Measurements from ENCODE around the gene SOCS2.
"Not testable (repeated sequence)": the region's sequence is repeated elsewhere in the genome, so short reads cannot be mapped to it uniquely, and the experiment has no call there.

The SOCS2 gene, protein sequence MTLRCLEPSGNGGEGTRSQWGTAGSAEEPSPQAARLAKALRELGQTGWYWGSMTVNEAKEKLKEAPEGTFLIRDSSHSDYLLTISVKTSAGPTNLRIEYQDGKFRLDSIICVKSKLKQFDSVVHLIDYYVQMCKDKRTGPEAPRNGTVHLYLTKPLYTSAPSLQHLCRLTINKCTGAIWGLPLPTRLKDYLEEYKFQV

DNA sequence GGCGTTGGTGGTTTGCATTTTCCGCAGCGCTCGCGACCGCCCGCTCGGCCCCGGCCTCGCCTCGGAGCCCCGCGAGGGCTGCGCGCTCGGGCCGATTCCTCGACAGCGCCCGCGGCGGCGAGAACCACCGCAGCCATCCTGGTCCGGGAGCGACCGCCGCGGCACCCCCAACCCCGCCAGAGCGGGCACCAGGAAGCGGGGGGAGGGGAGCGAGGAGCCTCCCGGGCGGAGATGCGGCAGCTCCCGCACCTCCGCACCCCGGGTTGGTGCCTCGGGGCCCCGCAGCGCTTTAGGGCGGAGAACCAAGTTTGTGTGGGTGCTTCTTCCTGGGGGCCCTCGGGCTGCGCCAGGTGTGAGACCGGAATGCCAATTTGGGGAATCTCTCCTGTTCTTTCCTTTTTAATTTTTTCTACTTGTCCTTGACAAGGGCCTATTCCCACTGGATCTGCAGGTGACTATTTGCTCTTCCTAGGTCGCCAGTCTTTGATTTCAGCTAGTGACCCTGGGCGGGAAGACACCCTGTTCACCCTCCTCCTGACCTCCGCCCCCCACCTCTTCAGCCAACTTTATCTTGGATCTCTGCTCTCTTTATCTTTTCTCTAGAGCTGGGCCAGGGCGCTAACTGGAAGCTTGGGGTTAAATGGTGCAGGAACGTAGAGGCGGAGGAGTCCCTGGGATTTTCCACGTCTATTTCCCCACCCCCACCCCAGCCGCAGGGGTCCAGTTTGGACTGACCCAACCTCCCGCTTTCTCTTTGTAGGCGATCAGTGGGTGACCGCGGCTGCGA is at the start of gene SOCS2:
SOCS2 (plus strand) TSS at position 751 of the 787 bp plus-strand sequence. CDS start 223 bp downstream, outside the sequence.
- peak; percentile 27 for DNase-seq

DNA sequence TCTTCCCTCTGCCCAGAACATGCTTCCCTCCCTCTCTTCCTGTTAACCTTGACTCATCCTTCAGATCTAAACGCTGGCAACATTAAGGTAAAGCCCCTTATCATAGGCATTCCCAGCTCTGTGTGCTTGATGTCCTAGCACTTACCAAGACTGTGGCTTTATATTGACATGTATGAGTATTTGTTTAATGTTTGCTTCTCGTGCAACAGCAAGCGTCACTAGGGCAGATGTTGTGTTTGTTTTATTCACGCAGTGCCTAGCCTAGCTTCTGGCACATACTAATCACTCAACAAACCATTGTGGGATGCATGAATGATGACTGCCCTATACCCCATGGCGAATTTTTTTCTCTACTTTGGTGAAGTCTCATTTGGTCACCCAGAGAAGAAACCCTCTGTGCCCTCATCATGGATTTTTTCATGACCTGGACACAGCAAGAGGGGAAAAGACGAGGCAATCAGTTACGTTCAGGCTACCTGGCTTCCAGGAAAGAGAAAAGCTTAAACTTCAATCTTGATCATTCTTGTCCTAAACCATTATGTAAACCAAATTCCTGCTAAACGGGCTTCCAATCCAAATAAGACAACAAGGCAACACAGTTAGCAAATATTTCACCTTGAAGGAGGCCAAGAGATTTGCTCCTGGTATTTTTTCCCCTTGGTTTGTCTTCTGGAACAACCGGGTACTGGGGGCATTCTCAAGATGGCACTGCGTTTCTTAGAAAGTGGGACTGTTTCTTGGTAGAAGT is 47.9 kb upstream of the SOCS2 start:
- DNase-seq: no peak

DNA sequence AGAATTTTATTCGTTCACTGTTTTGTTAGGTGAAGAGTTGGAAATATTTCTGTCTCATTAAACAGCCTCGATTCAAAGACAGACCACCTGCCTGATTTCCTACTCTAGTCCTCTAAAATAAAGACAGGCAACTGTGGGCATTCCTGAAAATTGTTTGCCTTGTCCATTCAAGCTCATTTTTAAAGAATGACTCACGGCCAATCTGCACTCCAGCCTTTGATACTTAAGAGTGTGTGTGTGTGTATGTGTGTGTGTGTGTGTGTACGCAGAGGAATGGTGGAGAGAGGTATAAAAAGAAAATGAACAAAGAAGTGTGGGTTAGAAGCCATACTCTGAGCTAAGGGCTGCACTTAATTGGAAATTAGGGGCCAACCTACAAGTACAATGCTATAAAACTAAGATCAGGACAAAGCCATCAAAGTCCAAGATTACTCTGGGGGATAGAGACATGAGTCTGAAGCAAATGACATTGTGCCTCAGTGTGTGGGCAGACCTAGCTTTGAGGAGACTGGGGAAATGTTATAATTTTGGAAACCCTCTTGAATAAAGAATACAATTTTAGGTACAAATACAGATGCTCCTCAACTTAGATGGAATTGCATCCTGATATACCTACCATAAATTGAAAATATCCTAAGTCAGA is 45.6 kb upstream of the SOCS2 start:
- DNase-seq: no peak

DNA sequence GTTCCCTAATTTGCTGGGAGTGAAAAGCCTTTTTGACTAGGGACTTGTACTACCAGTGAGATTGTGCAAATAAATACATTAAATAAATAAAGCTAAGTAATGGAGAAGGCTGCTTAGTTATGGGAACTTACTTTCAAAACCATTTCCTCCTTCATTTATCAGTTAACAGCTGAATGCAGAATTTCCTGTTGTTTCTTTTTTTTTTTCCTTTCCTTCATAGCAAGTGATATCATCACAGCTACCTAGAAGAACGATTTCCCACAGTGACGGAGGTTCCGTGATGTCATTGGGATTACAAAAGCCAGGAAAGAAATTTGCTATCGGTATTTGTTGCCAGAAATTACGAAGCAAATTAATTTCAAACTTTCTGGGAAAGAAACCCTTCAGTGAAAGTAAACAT is 42.1 kb upstream of the SOCS2 start:
- DNase-seq: no peak

DNA sequence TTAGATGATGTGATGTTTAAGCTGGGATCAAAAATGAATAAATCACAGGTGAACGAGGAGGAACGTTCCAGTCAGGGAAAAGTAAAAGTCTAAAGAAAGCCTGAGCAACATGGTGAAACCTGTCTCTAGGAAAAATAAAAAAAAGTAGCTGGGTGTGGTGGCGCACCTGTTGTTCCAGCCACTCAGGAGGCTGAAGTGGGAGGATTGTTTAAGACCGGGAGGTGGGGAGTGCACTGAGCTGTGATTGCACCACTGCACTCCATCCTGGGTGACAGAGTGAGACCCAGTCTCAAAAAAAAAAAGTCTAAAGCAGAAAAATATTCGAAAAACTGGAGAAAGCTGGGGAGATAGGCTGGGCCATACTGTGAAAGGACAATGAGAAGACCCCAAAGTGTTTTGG is 39.2 kb upstream of the SOCS2 start:
- DNase-seq: no peak

DNA sequence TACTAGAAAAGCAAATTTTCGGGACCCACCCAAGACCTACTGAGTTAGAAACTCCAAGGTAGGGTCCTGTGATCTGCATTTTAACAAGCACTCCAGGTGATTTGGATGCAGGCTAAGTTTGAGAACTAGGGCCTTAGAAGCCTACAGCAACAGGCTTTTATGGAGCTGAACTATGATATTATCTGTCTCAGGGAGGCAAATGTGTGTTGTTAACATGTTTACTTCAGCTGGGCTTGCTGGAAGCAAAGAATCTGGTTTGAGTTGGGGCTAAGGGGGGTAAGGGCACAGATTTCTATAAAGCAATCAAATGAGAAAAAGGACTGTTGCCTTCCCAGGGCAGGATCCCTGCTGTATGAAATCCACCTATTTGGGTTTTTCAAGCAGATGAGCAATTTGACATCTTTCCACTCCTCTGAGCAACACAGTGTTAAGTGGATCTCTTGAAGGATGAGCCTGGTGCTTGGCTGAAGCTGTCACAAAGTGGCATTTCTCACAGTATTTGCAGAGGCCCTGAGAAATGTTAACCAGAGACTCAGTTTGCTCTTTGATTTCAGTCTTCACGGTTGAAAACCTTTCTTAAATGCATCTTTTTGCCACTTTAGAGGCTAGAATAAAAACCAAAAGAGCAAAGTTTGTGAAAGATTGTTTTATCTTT is 36.2 kb upstream of the SOCS2 start:
- no peak for DNase-seq

DNA sequence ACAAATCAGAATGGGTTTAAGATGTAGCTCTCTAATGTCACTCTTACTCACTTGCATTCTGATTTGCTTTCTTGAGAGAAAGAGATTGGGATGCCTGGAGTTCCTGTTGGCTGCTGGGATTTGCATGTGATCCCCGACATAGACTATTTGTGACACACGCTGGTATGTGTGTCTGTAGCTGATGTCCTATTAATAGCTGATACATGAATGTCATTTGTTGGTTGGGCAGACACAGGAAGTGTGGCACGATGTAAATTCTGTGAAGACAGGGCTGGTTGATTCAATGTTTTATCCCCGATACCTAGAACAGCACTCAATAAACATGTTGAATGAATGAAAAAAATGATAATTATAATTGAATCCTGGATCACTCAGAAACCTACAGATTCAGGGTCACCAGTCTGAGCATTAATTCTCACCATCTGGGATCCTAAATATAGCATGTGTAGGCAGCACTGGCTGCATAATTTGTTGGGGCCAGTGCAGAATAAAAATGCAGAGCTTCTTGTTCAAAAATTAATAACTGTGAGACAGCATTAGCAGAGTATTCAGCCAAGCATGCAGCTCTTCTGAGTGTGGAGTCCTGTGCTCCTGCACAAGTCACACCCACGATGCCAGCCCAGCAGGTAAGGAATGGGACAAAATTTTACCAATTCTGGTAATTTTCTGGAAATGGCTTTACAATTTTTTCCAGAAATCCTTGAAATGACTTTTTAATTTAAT is 35.5 kb upstream of the SOCS2 start:
- DNase-seq: no peak

DNA sequence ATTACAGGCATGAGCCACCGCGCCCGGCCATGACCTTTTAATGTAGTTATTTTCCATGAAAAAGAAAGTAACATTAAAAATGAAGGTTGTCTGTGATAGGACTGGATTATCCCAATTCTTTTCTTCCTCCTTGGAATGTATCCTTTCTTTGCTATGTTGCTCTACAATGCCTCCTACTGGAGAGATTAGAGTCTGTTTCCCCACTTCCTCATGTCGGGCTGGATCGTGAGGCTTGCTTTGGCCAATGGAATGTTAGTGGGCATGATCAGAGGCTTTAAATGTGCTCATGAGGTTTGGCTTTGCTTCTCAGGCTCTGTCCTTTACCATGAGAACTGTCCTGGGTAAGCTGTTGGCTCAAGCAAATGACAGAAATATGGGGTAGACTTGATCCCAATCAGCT is 34.7 kb upstream of the SOCS2 start:
- DNase-seq: no peak

DNA sequence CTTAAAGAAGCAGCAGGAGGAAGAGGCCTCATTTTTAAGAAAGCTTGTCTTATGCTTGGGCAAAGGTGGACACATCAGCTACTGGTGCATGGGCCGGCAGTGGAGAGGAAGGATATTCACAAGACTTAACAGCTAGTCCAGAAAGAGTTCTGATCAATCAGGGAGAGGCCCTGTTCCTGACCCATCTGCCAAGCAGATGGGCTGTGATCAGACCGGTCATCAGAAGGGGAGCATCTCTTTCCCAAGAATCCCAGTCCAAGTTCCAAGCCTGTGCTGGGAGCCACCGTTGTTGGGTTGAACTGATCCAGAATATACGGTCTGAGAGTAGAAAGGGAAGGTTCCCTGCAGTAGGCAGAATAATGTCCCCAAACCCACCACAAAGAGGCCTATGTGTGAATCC is 32.7 kb upstream of the SOCS2 start:
- DNase-seq: no peak

DNA sequence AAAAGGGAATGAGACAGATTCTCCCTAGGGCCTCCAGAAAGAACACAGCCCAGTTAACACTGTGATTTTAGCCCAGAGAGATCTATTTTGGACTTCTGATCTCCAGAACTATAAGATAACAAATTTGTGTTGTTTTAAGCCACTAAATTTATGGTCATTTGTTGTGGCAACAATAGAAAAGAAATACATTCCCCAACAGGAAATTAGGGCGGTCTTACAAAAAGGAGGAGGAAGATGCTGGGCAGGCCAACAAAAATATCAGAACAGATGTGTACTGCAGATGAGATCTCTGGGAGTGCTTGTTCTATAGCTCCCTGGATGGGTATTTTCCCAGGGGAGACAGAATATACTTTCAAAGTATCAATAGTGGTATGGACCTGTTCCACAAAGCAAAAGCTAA is 32.0 kb upstream of the SOCS2 start:
- DNase-seq: no peak

DNA sequence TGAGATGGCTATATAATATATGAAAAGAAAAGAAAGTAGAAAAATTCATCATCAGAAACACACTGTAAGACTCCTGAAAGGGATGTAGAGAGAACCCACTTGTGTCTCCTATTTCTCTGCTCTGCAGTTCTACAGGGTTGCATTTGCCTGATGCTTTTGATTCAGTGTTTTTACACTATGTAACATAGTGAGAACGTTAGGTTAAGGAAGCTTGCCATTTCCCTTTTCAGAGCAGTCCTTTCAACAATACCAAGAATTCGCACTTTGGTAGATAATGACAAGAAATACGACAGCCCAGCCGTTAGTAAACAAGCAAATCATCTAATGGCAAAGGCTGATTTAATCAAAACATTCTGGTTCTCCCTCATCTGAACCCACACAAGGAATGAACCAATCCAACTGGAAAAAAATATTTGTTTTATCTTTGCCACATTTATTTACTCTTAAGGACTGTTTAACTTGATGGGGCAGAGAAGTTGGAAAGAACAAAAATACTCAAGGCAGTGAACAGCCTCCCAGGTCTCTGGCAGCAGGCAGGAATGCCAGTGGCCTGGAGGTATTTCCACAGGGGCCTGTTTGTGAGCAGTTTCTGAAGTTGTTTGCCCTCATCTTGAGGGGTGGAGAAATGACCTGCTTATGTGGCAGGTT is 30.8 kb upstream of the SOCS2 start:
- DNase-seq: no peak

DNA sequence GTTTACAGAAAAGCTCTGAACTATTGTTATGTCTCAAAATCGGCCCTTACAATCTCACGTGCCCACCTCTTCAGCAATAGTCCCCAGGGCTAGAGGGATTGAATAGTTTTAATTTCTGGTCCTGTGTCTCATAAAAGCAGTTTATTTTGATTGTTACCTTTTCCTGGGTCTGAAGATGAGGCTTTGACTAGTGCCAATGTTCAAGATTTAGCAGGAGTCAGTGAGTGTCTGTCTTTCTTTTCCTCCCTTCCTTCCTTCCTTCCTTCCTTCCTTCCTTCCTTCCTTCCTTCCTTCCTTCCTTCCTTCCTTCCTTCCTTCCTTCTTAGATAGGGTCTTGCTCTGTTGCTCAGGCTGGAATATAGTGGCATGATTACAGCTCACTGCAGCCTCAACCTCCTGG is 24.7 kb upstream of the SOCS2 start:
- no peak for DNase-seq

DNA sequence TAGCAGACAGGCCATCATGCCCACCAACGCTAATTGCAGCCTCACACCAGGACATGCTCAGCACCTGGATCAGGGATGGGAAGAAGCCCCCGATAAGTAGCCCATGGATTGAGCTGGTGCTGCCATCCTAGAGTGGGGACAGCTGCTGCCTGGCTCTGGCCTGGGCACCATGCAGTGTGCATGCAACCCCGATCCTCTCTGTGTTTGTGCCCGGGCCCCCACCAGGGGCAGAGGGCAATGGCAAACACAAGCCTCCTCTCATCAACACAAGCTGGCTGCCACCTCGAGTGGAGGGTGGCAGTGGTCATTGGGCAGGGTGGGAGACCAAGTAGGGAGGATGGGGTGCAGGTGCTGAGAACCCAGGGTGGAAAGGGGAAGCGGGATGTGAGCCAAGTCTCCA is 23.3 kb upstream of the SOCS2 start:
- no peak for DNase-seq

DNA sequence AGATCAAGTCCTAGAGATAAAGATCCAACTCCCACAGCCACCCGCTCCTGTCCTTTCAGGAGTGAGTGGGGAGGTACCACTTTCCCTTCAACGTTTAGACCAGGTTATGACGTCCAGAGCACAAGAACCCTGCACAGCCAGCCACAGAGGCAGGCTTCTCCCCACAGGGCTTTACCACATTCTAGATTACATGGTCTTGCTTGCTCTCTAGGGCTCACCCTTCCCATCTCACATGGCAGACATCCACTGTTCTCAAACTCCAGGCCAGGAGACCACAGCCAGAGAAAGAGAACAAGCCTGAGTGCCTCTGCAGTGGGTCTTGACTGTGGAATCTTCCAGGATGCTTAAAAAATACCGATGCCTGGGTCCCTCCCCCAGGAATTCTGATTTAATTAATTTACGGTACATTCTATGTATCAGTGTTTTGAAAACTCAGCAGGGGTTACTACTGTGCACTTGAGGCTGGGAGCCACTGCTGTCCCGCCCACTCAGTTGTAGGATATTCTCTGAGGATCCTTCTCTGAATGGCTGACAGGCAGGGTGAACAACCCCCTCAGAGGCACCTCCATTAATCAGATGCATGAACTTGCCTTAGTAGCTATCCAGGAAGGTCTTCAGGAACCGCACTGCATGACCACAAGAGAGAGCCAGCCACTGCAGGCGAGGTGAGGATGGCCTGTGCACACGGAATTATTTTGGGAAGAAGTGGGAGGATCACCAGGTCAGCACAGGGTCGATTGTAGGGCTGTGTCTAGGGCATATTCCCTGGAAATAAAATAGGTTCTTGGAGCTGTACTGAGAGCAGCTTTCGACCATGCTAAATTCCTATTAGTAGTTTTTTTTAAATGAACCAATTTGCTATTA is 21.5 kb upstream of the SOCS2 start:
- DNase-seq: no peak

DNA sequence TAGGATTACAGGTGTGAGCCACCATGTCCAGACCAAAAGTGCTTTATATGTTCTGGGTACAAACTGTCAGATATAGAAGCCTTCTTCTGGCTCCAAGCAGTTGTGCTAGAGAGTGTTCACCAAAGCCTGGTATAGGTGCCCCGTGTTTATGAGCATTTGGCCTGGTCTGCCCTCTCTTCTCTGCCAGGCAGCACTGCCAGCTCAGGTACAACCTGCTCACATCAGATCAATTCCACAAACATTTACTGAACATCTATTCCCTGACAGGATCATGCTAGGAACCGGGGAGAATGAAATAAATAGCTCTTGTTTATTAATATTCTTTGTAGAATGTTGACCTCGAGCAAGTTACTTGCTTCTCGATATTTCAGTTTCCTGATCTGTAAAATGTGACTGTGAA is 20.0 kb upstream of the SOCS2 start:
- no peak for DNase-seq

DNA sequence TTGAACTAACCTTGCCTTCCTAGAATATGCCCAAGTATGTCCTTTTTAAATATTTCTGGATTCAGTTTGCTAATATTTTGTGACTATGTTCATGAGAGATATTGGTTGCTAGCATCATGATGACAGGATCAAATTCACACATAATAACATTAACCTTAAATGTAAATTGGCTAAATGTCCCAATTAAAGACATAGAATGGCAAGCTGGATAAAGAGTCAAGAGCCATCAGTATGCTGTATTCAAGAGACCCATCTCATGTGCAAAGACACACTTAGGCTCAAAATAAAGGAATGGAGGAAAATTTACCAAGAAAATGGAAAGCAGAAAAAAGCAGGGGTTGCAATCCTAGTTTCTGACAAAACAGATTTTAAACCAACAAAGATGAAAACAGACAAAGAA is 14.6 kb upstream of the SOCS2 start:
- DNase-seq: not testable (repeated sequence)

DNA sequence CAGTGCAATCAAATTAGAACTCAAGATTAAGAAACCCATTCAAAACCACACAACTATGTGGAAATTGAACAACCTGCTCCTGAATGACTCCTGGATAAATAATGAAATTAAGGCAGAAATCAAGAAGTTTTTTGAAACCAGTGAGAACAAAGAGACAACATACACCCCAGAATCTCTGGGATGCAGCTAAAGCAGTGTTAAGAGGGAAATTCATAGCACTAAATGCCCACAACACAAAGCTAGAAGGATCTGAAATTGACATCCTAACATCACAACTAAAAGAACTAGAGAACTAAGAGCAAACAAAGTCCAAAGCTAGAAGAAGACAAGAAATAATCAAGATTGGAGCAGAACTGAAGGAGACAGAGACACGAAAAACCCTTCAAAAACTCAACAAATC is 13.8 kb upstream of the SOCS2 start:
- DNase-seq: not testable (repeated sequence)

DNA sequence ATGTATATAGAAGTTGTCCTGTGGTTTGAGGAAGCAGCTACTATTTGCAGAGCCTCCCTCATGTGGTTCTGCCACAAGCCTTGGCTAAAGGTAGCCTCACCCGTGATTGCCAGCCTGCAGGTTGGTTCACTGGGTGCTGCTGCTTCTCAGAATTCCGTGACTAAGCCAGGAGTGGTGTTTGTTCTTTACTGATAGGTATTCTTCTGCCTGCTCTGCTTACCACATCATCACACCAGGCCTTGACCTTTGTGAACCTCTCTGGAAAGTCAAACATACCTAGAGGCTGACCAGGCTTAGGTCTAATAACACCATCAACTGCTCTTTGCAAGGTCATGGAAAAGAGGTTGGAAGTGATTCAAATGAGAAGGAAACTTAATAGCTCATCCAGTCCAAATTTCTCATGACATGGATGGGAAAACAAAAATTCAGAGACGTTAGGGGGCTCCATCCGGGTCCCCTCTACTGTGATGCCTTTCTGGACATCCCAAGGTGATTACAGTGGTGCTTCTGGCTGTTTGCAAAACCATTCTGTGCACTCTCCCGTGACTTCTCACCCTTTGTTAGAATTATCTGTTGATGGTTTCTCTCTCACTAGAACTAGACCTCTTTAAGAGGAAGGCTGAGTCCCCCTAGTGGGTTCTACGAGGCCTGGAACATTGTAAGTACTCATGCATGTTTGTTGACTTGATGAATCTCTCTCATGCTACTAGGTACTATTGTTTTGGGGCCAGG is 8.5 kb upstream of the SOCS2 start:
- no peak for DNase-seq

DNA sequence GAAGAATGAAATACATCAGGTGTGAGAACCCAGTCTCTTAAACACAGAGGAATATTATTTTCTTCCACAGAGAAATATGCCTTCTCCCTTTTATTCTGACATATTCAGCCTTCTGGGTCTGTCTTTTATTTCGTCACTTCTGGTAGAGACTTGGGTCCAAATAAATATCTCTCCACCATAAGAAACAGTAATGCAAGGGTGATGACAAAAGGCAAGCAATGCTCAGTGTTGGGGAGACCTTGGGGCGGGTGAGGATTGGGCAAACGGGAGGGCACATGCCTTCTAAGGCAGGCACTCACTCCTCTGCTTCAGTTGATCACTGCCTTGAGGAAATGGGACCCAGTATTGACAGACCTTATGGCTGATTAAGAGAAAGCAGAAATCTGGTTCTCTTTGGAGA is 6.7 kb upstream of the SOCS2 start:
- DNase-seq: no peak

DNA sequence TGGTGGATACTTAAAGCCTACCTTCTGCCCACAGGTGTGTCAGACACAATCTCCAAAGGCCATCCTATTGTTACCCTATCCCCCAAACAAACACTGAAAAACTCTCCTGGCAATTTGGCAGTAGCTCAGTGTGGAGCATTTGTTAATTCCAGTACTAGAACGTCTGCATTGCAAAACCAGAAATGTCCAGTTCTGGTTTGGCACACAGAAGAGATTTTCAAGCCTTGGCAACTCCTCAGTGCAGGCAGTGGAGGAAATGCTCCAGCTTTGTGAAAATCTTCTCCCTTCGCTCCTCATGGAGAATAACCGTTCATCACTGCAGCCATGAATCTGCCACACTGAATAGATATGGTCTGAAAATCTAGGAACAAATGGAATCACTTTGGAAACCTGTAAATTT is 5.3 kb upstream of the SOCS2 start:
- no peak for DNase-seq
